IMR-90 (cell line): ENCODE data around the gene SPECC1L. TPM values are rescaled to one million over a fixed set of nuclear protein-coding genes. Genes with fewer than 3 reads are reported as not detected.

Source experiments
- ATAC-seq: fragments of 200-7000 bp; cut with Tn5 transposase; 2 replicates; pipeline ENCODE4 v1.9.1; 2020; ENCODE audit warnings: low read depth, mild to moderate bottlenecking, moderate library complexity
- BruUV-seq: library from RNA; stranded (reverse); fragments of 400-500 nt; replicated peaks from 2 replicates; lab custom pipeline; 2021; lab: Mats Ljungman, UMichigan
- CTCF ChIA-PET: fragments of 300-600 bp; formaldehyde crosslinking; extraction: SDS; loops from one replicate; lab custom pipeline; 2021; ENCODE audit warnings: antibody characterized with exemption; lab: Yijun Ruan, JAX
- POLR2A ChIA-PET: fragments of 300-600 bp; sonication (Branson Sonifier 250); formaldehyde crosslinking; loops from one replicate; lab custom pipeline; 2022; ENCODE audit warnings: antibody characterized with exemption; ENCODE audit not compliant: unreplicated experiment; lab: Charles Lee
- DNase-seq: peaks from one replicate; pipeline ENCODE4 v3.0.0; 2013
- H2AFZ ChIP-seq: replicated peaks from 2 replicates; pipeline ENCODE3; 2013; ENCODE audit warnings: low read length, mild to moderate bottlenecking; ENCODE audit not compliant: poor library complexity
- H2AK5ac ChIP-seq: 2 replicates; pipeline ENCODE4 v1.6.1; 2013; ENCODE audit warnings: low read depth, low read length, inconsistent platforms
- H2AK9ac ChIP-seq: replicated peaks from 2 replicates; pipeline ENCODE3; 2013; ENCODE audit warnings: mild to moderate bottlenecking, low read depth, low read length, moderate library complexity; ENCODE audit not compliant: poor library complexity
- H2BK120ac ChIP-seq: 2 replicates; pipeline ENCODE4 v1.6.1; 2013; ENCODE audit warnings: low read depth, low read length, inconsistent platforms
- H2BK15ac ChIP-seq: 3 replicates; pipeline ENCODE4 v1.6.1; 2013; ENCODE audit warnings: low read depth, low read length, inconsistent platforms
- H2BK20ac ChIP-seq: 2 replicates; pipeline ENCODE4 v1.6.1; 2013; ENCODE audit warnings: low read depth, mild to moderate bottlenecking, inconsistent platforms, low read length, moderate library complexity
- H2BK5ac ChIP-seq: 2 replicates; pipeline ENCODE4 v1.6.1; 2013; ENCODE audit warnings: mild to moderate bottlenecking, low read depth, low read length, inconsistent platforms; ENCODE audit not compliant: poor library complexity, severe bottlenecking
- H3K14ac ChIP-seq: replicated peaks from 2 replicates; pipeline ENCODE4 v1.6.1; 2013; ENCODE audit warnings: low read depth, low read length, inconsistent platforms
- H3K18ac ChIP-seq: 2 replicates; pipeline ENCODE4 v1.6.1; 2013; ENCODE audit warnings: low read depth, low read length, control low read depth
- H3K23ac ChIP-seq: 2 replicates; pipeline ENCODE4 v1.6.1; 2013; ENCODE audit warnings: low read depth, low read length, inconsistent platforms
- H3K27ac ChIP-seq: 2 replicates; pipeline ENCODE4 v1.5.1; 2013; ENCODE audit warnings: mild to moderate bottlenecking, control low read depth, low read length; ENCODE audit not compliant: insufficient read depth
- H3K27me3 ChIP-seq: 2 replicates; pipeline ENCODE4 v1.6.1; 2013; ENCODE audit warnings: low read length; ENCODE audit not compliant: control insufficient read depth, insufficient read depth
- H3K36me3 ChIP-seq: 2 replicates; pipeline ENCODE4 v1.6.1; 2013; ENCODE audit warnings: low read length, mixed read lengths; ENCODE audit not compliant: control insufficient read depth, insufficient read depth
- H3K4ac ChIP-seq: 2 replicates; pipeline ENCODE4 v1.6.1; 2013; ENCODE audit warnings: low read depth, low read length, inconsistent platforms
- H3K4me1 ChIP-seq: 2 replicates; pipeline ENCODE4 v1.6.1; 2013; ENCODE audit warnings: low read length, mixed read lengths; ENCODE audit not compliant: control insufficient read depth, insufficient read depth
- H3K4me2 ChIP-seq: 2 replicates; pipeline ENCODE4 v1.6.1; 2013; ENCODE audit warnings: low read depth, mild to moderate bottlenecking, control low read depth, low read length, moderate library complexity
- H3K4me3 ChIP-seq: 2 replicates; pipeline ENCODE4 v1.5.1; 2013; ENCODE audit warnings: low read depth, mild to moderate bottlenecking, control low read depth, low read length, moderate library complexity; ENCODE audit not compliant: insufficient read depth
- H3K56ac ChIP-seq: 2 replicates; pipeline ENCODE4 v1.6.1; 2013; ENCODE audit warnings: low read length, inconsistent platforms; ENCODE audit not compliant: insufficient read depth; ENCODE audit errors: extremely low read depth
- H3K79me1 ChIP-seq, 2 experiments: 2 replicates each; pipeline ENCODE4 v1.6.1; 2013; ENCODE audit warnings: low read length in 2 of 2, inconsistent platforms in 1 of 2, low read depth in 1 of 2
- H3K9ac ChIP-seq: 2 replicates; pipeline ENCODE4 v1.6.1; 2013; ENCODE audit warnings: low read depth, low read length, control low read depth
- H3K9me1 ChIP-seq: 2 replicates; pipeline ENCODE4 v1.6.1; 2013; ENCODE audit warnings: low read length, inconsistent platforms; ENCODE audit not compliant: insufficient read depth
- H3K9me3 ChIP-seq: 2 replicates; pipeline ENCODE4 v1.6.1; 2013; ENCODE audit warnings: low read length; ENCODE audit not compliant: control insufficient read depth, insufficient read depth
- H4K20me1 ChIP-seq: 2 replicates; pipeline ENCODE4 v1.6.1; 2013; ENCODE audit warnings: low read length, inconsistent platforms; ENCODE audit not compliant: insufficient read depth
- H4K5ac ChIP-seq: 2 replicates; pipeline ENCODE4 v1.6.1; 2013; ENCODE audit warnings: mild to moderate bottlenecking, low read depth, low read length, control low read depth
- H4K8ac ChIP-seq, 2 experiments: 2 replicates each; pipeline ENCODE4 v1.6.1; 2013; ENCODE audit warnings: low read depth in 2 of 2, low read length in 2 of 2, control low read depth in 1 of 2, inconsistent platforms in 1 of 2
- H4K91ac ChIP-seq: 2 replicates; pipeline ENCODE4 v1.6.1; 2013; ENCODE audit warnings: low read depth, low read length, inconsistent platforms; ENCODE audit not compliant: insufficient read depth
- FOS ChIP-seq: fragments of 150-350 bp; IDR thresholded peaks from 2 replicates; pipeline ENCODE4 v1.6.1; 2016; ENCODE audit warnings: low read depth, low read length
- NFE2L2 ChIP-seq: fragments of 150-350 bp; IDR thresholded peaks from 2 replicates; pipeline ENCODE4 v1.6.1; 2016; ENCODE audit warnings: low read depth, mild to moderate bottlenecking, low read length
- RAD21 ChIP-seq: IDR thresholded peaks from 2 replicates; pipeline ENCODE4 v1.6.1; 2012; ENCODE audit warnings: low read length, improper control_type of control experiment
- WGBS, 2 experiments: methylation state at CpG; one replicate each; pipeline versions ENCODE4 v1.1.5 to v1.1.7; 2013; ENCODE audit warnings: missing lambda C conversion rate in 2 of 2; ENCODE audit not compliant: insufficient read length in 1 of 2; ENCODE audit errors: extremely low coverage in 2 of 2; 5-methylcytosine and 5-hydroxymethylcytosine counted together
- dilution Hi-C: fragments of 300-500 bp; cut with HindIII; formaldehyde crosslinking; loops from one replicate; pipeline ENCODE4 v1.14.3; 2018; ENCODE audit warnings: low sequenced_read_pairs; ENCODE audit not compliant: unreplicated experiment
- in situ Hi-C: fragments of 300-500 bp; cut with MboI; formaldehyde crosslinking; loops from 3 replicates; pipeline ENCODE4 v1.14.3; 2019; ENCODE audit warnings: low sequenced_read_pairs, inconsistent platforms, mixed read lengths
- intact Hi-C: fragments of 100-400 bp; cut with micrococcal nuclease; formaldehyde crosslinking; loops from 2 replicates; pipeline ENCODE4 v1.10.0; 2022
- polyA plus RNA-seq, 3 experiments: library from polyadenylated mRNA; depleted of rRNA; stranded (reverse); fragments of >200 nt; gene quantifications; 2 replicates each; pipeline ENCODE4 v1.2.3, GENCODE V29; 2012; ENCODE audit warnings: low replicate concordance in 1 of 3
- total RNA-seq: library from RNA; depleted of rRNA; stranded (reverse); fragments of >200 nt; gene quantifications from 2 replicates; pipeline ENCODE4 v1.2.3, GENCODE V29; 2012

Gene SPECC1L
- total and polyA plus RNA-seq, 2 of the 4 experiments (the other 2 are of a cell fraction), result 18.7 to 44.1 TPM

DNA sequence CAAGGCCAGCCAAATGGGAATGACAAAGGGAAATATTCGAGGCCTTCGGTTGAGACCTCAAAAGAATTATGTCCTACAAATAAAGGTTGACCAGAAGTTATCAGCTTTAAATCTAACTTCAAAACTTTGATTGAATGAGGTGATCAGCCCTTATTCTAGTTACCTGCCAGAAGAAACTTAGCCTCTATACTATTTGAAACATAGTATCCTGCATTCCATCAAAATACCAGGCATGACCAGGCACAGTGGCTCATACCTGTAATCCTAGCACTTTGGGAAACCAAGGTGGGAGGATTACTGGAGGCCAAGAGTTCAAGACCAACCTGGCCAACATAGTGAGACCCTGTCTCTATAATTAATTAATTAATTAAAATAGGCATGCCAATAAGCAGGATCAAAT is 112.4 kb downstream of the SPECC1L start:
- Histone ChIP-seq H3K4me1 (no peaks in the 10 kb centered on the region), H2BK15ac (no peak overlapping the region), H4K8ac (no peak overlapping the region), H4K20me1 (no peaks in the 10 kb centered on the region), H2BK5ac (no peak overlapping the region), H2BK120ac (no peak overlapping the region), H3K14ac (no peak overlapping the region), H3K23ac (no peak overlapping the region), H3K79me1 (peaks cover 5 to 20% of the 10 kb centered on the region in 2 experiments; a peak in 3 of 4 replicates), H3K9ac (no peak overlapping the region), H3K4ac (no peak overlapping the region), H3K56ac (no peak overlapping the region), H3K9me3 (no peaks in the 10 kb centered on the region), H3K27ac (no peak overlapping the region), H2AFZ (no peak overlapping the region), H3K9me1 (0 out of 2 replicates have a peak, but pooled peaks cover 2% of the 10 kb centered on the region), H2AK5ac (no peak overlapping the region), H4K5ac (no peak overlapping the region), H3K4me2 (no peak overlapping the region), H2BK20ac (no peak overlapping the region), H3K4me3 (no peak overlapping the region), H2AK9ac (no peak overlapping the region), H3K27me3 (no peaks in the 10 kb centered on the region), H4K91ac (no peak overlapping the region), H3K36me3 (peaks cover 7% of the 10 kb centered on the region), H3K18ac (no peak overlapping the region)
- dilution Hi-C loops, result no loop called here
- WGBS, 2 experiments, result no CpG with 5 or more reads among the region's 2 CpGs
- TF ChIP-seq RAD21 (no peak), FOS (no peak), NFE2L2 (no peak)
- intact Hi-C loops, result no loop called here
- no TSS peak for BruUV-seq
- ChIA-PET POLR2A (no interaction called here), CTCF (no interaction called here)
- in situ Hi-C loops, result no loop called here
- DNase-seq (no peak), ATAC-seq (no peak)
